Right lobe of liver (tissue), 4 donors: ENCODE results near the gene HNRNPA1L2.

ENCODE experiments used
- CTCF ChIP-seq, 4 donors: fragments of 200-600 bp in 3 of 4; fragments of 450-650 bp in 1 of 4; IDR thresholded peaks; one replicate each; pipeline versions ENCODE4 v1.5.1 to v1.8.0; 2016 to 2022; ENCODE audit warnings: antibody characterized with exemption in 4 of 4, mild to moderate bottlenecking in 2 of 4
- POLR2A ChIP-seq: fragments of 450-650 bp; IDR thresholded peaks from one replicate; pipeline ENCODE4 v1.6.1; 2017; ENCODE audit warnings: antibody characterized with exemption, mild to moderate bottlenecking
- donor health status: DM: no; HTN: no; CAD: no.
- donor health status: DM: no; HTN: no; CAD: no.
- donor health status: DM: no; HTN: yes; CAD: no.

GRCh38 chr13:52615134-52615801 is 27.0 kb upstream of the HNRNPA1L2 start:
- TF ChIP-seq POLR2A (no peak), CTCF (IDR thresholded peaks at IDR 0.05) (no peak)
